HG02943 (cell line): ENCODE results near the gene ARMC9.
"Not testable (repeated sequence)": the region's sequence is repeated elsewhere in the genome, so short reads cannot be mapped to it uniquely, and the experiment has no call there.

ENCODE experiments used
- ATAC-seq: cut with Tn5 transposase; IDR thresholded peaks from one replicate; pipeline ENCODE4 v1.9.1; 2021; ENCODE audit warnings: mild to moderate bottlenecking, low read depth, moderate library complexity; ENCODE audit not compliant: unreplicated experiment

ARMC9 gene

GRCh38 chr2:231198291-231199173, at the start of gene ARMC9:
ARMC9 (plus strand) TSS chr2:231198631; CDS start chr2:231206239, 7,608 bp downstream.
- peak; percentile 91 for ATAC-seq

DNA sequence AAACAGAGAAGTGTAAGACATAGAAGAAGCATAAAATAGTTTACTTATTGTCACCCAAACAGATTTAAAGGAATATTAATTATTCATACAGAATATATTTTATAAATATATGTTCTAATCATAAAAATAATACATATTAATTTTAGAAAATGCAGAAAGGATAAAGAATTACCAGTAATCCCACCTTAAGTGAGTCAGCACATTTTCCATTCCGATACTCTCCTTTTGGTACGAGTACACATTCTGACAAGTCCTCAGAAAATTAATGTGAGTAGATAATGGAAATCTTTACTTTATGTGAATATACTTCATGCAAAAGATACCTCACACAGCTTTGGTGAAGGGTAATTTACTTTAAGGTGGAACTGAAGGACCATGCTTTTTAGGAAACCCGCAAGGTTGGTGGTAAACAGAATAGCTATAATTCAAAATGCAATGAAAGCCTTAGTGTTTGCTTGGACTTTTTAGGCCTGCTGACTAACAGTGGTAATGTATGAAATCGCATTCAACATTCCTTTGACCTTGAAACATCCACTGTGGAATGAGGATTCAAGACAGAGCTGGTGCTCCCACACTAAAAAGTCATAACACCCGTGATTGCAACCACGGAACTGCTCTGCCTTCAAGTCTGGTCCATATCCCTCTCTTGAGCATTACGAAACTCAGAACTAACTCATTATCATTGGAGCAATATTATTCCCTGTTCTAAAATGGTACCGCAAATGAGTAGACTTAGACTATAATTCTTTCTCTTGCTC, 45.5 kb upstream of the ARMC9 start:
- no peak for ATAC-seq

GRCh38 chr2:231159306-231159705, 39.1 kb upstream of the ARMC9 start:
- no peak for ATAC-seq

GRCh38 chr2:231160701-231161100, 37.7 kb upstream of the ARMC9 start:
- no peak for ATAC-seq

GRCh38 chr2:231161252-231161839, 37.1 kb upstream of the ARMC9 start:
- ATAC-seq, result no peak

DNA sequence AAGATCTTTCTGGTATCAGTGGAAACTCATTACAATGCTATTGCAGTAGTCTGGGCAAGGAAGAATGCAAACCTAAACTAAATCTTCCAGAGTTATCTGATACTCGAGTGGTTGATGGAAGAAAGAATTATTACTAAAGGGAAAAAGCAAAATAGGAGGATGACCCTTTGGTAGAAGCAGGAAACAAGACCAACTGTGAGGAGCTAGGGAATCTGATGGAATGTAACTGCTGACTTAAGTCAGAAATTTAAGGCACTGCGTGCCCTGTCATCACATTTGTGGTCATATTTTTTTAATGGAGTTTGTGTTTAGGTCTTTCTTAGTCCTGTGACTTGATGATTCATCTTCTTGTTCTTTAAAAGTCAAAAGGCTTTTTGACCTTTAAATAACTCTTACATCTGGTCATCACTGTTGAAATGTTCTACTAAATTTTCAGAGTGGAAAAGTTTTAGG, 36.5 kb upstream of the ARMC9 start:
- no peak for ATAC-seq

DNA sequence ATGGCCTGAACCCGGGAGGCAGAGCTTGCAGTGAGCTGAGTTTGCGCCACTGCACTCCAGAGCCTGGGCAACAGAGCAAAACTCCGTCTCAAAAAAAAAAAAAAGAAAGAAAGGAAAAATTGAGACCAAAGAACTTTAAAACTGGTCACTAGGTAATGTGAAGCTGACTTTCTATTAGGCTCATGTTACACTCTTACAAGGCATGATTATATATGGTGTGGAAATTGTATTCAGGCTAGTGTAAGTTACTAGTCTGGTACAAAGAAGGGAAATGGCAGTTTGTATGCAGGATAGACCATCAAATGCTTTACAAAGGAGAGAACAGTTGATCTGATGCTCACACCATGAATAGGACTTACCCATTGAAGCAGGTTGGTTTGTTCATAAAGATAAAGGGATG, 35.4 kb upstream of the ARMC9 start:
- ATAC-seq, result no peak

- no peak for ATAC-seq
Measured at GRCh38 chr2:231163414-231164095, 34.9 kb upstream of the ARMC9 start.

DNA sequence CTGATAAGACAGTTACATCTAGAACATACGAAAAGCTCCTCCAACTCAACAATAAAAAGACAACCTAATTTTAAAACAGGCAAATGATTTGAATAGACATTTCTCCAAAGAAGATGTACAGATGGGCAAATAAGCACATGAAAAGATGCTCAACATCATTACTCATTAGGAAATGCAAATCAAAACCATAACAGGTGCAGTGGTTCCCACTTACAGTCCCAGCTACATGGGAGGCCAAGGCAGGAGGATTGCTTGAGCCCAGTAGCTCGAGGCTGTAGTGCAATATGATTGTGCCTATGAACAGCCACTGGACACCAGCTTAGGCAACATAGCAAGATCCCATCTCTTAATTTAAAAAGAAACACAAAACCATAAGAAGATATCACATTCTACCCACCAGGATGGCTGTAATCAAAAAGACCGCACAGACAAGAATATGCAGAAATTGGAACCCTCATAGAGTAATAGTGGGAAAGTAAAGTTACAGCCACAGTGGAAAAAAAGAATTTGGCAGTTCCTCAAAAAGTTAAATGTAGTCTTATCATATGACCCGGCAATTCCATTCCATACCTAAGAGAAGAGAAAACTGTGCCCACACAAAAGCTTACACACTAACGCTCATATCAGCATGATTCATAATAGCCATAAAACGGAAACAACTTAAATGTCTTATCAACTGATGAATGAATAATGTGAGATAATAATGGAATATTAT, 30.5 kb upstream of the ARMC9 start:
- no peak for ATAC-seq

- ATAC-seq, result no peak
Measured at GRCh38 chr2:231168460-231169139, 29.8 kb upstream of the ARMC9 start.

GRCh38 chr2:231169488-231169887, 28.9 kb upstream of the ARMC9 start:
- ATAC-seq, result no peak

- no peak for ATAC-seq
Measured at GRCh38 chr2:231170055-231170454, 28.4 kb upstream of the ARMC9 start.

- no peak for ATAC-seq
Measured at GRCh38 chr2:231172025-231172424, 26.4 kb upstream of the ARMC9 start.

GRCh38 chr2:231174211-231174651, 24.2 kb upstream of the ARMC9 start:
- ATAC-seq, result no peak

- no peak for ATAC-seq
Measured at GRCh38 chr2:231176066-231176465, 22.4 kb upstream of the ARMC9 start.

DNA sequence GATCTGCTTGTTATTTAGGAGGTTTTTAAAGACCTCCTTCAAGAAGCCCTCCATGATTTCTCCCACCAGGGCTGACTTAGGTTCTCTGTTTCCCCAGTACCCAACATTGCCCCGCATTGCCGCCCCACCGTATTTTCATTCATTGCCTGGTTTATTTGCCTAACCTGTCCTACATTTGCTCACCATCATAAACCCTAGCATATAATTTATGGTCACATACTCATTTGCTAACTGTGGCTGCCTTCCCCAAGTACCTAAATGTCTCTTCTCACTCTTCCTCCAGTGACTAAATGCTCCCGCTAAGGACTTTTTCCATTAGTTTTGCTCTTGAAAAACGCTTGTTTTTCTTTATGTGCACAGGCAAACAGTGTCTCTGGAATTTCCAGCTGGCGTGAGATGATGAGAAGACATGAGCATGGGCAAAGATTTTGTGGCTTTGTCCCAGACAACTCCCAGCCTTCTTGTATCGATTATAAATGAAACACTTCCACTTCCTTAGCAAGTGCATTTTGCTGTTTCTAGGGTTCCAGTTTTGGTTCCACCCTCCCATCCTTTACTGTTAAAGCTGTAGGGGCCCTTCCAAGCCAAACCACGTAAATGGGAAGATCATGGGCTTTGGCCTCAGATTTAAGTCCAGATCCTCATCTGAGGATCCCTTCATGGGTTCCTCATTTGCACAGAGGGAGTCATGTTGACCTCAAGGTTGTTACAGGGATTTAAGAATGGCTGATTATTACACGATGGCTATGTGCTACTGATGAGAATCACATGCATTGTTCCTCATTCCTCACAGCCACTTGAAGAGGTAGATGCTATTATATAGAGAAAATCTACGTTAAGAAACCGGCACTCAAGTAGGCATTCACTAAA, 21.0 kb upstream of the ARMC9 start:
- ATAC-seq, result no peak

DNA sequence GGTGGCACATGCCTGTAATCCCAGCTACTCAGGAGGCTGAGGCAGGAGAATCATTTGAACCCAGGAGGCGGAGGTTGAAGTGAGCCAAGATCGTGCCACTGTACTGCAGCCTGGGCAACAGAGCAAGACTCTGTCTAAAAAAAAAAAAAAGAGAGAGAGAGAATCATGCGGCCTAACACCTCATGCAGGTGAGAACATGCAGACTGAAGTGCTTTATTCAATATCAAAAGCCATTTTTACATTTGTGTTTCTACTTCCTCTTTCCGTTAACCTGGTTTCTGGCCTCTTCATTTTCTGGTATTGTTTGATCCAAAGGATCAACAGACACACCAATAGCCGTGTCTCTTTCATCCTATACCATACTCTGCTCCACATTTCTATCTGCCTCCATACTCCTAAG, 19.6 kb upstream of the ARMC9 start:
- not testable (repeated sequence) for ATAC-seq

- ATAC-seq, result no peak
Measured at GRCh38 chr2:231181860-231182512, 16.4 kb upstream of the ARMC9 start.
